ENCODE results near the gene CLPTM1. TPM values are rescaled to one million over a fixed set of nuclear protein-coding genes. Genes with fewer than 3 reads are reported as not detected.
A peak's percentile ranks its signal among the peaks of the same experiment; 100 is the strongest.

Gene CLPTM1
- total RNA-seq, 1 donor from 2014 or later = 38.3 TPM

DNA sequence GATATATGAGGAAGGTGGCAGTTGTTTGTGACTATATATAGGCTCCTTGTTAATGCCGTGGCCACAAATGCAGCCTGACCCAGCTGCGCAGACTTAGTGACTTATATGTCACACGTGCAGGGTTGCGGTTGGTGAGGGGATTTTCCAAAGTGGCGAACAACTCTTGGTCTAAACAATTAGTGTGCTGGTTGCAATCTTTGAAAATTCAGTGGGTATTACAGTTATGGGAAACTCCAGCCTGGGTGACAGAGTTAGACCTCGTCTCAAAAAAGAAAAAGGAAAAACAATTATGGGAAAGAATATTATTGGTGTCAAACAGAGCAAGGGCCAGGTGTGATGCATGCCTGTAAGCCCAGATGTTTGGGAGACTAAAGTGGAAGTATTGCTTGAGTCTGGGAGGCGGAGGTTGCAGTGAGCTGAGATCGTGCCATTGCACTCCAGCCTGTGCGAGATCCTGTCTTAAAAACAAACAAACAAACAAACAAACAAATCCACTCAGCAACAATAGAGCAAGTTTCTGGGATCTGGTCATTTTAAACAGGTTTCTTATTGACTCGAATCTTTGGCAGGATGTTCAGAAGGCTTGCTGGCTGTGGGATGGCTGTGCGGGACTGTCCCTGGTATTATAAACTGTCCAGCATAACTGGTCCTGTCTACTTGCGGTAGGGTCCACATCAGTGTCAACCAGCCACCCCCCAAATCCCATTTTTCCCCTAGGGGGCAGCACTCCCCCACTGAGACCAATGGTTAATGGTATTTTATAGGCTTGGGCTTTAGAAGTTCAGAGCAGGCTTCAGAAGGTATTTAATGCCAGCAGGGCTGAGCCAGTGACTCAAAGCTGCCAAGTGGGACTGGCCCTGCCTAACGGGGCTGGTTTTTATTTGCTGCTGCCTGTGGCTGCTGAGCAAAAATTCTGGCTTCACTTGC, 61.5 kb downstream of the CLPTM1 start:
- peak; percentile 79 for DNase-seq

DNA sequence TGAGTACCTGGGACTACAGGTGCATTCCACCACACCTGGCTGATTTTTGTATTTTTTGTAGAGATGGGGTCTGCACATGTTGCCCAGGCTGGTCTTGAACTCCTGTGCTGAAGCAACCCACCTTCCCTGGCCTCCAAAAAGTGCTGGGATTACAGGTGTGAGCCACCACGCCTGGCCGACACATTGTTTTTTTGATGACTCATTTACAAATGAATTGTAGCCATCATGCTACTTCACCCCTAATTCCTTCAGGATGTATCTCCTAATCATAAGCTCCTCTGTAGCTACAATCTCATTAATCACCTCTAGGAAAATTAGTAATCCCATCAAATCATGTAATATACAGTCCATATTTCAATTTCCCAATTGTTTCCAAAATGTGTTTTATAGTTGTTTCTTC, 64.0 kb downstream of the CLPTM1 start:
- no peak for DNase-seq

DNA sequence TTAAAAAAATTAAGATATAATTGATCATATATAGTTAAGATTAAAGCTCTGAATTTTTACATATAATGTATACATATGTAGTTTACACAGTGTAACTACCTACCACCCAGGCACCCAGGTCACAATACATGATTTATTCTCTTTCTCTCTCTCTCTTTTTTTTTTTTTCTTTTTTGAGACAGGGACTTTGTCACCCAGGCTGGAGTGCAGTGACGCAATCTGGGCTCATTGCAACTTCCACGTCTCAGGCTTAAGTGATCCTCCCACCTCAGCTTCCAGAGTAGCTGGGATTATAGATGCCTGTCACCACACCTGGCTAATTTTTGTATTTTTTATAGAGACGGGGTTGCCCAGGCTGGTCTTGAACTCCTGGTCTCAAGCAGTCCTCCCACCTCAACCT, 64.9 kb downstream of the CLPTM1 start:
- no peak for DNase-seq

DNA sequence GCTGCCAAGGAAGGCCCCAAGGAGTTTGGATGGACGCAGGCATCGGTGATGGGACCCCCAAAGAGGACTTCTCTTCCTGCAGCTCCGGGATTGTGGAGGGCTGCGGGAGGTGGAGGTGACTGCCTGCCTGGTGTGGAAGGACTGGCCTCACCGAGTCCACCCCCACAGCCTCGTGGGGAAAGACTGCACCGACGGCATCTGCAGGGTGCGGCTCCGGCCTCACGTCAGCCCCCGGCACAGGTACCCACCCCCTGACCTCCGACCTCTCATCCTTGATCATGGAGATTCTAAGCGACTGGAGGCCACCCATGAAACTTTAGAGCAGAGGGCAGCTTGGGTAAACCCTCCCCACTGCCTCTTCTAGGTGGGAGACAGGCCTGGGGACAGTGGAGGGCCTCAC, 66.8 kb downstream of the CLPTM1 start:
- no peak for DNase-seq

DNA sequence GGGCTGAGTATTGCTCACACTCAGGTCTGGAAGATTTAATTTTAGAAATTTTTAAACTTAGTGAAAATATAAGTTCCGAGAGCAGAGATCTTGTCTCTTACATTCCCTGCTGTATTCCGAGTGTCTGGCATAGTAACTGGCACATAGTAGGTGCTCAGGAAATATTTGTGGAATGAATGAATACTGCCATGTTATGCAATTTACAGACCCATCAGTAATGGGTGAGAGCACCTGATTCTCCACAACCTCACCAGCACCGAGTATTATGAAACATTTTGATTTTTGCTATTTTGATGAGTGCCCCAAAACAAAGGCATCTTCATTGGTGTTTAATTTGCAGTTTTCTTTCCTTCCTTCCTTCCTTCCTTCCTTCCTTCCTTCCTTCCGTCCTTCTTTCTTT, 67.9 kb downstream of the CLPTM1 start:
- DNase-seq = no peak

DNA sequence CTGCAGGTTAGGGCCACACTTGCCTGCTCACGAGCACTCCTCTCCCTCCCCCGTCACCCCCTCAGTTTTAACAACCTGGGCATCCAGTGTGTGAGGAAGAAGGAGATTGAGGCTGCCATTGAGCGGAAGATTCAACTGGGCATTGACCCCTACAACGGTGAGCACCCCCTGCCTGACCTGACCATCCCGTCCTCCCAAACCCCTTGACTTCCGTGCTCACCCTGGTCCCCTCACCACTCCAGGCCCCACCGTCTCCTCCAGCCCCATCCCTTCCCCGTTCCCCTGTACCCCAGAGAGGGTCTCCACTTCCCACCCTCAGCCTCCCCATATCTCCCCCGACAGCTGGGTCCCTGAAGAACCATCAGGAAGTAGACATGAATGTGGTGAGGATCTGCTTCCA, 70.1 kb downstream of the CLPTM1 start:
- DNase-seq = no peak

DNA sequence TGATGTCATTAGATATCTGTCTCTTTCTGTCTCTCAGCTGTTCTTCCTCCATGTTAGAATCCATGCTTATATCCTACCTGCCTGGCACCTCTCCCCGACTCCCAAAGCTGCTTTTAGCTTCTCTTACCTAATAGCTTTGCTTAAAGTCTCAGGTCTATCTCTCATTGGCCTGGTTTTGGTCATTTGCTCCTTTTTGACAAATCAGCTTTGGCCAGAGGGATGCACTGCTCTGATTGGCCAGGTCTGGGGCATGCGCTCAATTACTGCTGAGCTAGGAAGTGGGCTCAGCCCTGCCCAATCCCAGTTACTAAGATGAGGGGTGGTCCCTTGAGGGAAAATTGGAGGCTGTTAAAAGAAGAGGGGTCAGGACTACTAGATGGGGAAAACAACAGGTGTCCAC, 72.2 kb downstream of the CLPTM1 start:
- no peak for DNase-seq

DNA sequence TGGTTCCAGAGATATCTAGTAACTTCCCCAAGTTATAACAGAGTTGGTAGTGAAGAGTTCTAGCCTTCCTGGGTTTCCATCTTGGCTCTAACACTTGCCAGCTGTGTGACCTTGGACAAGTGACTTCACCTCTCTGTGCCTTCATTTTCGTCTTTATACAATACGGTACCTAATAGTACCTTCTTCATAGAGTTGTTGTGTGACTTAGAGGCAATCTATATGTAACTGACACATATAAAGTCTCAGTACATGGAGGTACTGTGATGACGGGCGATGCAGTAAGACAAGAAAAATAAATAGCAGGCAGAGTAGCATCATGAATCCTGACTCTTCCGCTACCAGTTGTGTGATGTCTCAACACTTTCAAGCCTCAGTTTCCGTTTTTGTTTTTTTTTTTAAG, 75.6 kb downstream of the CLPTM1 start:
- DNase-seq = no peak

DNA sequence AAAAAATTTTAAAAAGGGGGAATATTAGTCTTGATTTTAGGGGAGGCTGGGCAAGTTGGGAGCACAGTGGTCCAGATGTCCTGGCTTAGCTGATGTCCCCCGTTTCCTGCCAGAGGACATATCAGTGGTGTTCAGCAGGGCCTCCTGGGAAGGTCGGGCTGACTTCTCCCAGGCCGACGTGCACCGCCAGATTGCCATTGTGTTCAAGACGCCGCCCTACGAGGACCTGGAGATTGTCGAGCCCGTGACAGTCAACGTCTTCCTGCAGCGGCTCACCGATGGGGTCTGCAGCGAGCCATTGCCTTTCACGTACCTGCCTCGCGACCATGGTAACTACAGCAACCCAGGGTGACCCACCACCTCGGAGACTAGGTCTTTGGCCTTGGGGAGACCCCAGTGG, 77.2 kb downstream of the CLPTM1 start:
- DNase-seq = no peak

DNA sequence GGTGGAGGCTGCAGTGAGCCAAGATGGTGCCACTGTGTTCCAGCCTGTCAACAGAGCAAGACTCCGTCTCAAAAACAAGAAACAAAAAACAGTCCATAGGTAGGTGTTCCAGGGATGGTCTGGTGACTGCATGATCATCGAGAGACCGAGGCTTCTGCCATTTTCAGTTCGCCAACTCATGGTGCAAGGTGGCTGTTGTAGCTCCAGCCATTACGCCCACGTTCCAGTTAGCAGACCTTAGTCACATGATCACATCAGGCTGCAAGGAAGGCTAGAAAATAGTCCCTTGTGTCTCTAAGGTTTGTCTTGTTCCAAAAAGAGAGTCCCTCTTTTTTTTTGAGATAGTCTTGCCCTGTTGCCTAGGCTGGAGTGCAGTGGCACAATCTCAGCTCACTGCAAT, 80.6 kb downstream of the CLPTM1 start:
- DNase-seq = no peak

DNA sequence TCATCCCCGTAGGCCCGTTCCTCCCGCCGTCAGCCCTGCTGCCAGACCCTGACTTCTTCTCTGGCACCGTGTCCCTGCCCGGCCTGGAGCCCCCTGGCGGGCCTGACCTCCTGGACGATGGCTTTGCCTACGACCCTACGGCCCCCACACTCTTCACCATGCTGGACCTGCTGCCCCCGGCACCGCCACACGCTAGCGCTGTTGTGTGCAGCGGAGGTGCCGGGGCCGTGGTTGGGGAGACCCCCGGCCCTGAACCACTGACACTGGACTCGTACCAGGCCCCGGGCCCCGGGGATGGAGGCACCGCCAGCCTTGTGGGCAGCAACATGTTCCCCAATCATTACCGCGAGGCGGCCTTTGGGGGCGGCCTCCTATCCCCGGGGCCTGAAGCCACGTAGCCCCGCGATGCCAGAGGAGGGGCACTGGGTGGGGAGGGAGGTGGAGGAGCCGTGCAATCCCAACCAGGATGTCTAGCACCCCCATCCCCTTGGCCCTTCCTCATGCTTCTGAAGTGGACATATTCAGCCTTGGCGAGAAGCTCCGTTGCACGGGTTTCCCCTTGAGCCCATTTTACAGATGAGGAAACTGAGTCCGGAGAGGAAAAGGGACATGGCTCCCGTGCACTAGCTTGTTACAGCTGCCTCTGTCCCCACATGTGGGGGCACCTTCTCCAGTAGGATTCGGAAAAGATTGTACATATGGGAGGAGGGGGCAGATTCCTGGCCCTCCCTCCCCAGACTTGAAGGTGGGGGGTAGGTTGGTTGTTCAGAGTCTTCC, 82.4 kb downstream of the CLPTM1 start:
- DNase-seq = no peak

DNA sequence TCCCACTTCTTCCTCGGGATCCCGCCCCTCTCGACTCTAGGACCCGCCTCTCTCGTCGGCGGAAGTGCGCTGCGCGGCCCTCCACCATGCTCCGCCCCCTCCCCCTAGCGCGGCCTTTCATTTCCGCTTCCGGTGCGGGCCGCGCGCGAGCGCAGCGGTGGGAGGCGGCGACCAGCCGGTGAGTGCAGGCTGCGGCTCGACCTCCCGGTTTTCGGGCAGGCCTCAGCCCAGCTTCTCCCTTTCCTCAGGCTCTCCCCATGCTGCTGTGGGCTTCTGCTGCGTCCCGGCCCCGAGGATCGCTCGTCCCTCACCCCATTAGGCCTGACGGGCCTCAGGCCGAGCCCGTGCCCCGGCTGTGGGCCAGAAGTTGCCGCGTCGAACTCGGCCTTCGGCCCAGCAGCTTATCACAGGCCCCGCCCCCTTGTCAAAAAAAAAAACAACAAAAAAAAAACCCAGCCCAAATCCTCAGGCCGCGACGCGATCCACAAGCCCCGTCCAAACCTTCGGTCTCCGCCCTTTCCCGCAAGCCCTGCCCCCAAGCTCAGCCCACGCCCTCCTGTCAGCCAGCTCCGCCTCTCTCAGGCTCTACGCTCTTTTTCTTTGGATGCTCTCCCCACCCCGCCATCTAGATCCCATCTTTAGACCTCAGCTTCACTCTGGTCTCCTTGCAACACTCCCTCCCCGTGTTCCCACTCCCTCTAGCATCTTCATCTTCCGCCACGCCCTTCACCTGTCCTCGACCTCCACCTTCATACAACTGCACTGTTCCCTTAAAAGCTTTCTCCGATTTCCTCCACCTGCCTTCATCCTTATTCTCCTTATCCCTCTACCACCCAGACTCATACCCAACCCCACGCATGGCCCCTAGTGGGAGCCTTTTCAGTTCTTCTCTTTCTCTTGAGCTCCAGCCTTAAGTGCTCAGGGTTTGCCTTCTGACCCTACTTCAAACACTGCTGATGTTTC, 84.0 kb downstream of the CLPTM1 start, which contains the start of gene CLASRP:
CLASRP (plus strand) TSS at position 115 of the 963 bp plus-strand sequence. CDS start 1,168 bp downstream, outside the sequence.
- peak; percentile 96 for DNase-seq

DNA sequence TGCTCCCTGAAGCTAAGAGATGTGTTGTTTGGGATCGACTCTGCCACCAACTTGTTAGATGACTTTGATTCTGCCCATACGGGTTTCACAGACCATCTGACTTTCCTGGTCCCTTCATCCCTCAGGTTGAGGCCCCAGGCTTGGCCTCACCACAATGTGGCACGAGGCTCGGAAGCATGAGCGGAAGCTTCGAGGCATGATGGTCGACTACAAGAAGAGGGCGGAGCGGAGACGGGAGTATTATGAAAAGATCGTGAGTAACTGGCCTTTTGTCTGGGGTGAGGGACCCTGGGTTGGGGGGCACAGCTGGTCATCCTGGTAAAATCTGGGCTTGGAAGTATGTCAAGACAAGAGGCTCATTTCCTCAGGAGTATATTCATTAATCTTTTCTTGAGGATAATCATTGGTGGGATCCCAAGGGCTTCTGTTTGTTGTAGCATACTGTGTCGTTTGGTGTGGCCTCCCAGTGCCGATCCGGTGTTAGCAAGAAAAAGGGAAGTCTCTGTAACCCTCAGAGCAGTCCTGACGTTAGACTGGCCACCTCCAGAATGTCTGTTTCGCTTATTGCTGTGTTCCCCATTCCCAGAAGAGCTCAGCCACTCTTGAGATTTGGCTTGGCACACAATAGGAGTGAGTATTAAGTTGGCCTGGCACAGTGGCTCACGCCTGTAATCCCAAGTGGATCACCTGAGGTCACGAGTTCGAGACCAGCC, 85.0 kb downstream of the CLPTM1 start:
- no peak for DNase-seq

DNA sequence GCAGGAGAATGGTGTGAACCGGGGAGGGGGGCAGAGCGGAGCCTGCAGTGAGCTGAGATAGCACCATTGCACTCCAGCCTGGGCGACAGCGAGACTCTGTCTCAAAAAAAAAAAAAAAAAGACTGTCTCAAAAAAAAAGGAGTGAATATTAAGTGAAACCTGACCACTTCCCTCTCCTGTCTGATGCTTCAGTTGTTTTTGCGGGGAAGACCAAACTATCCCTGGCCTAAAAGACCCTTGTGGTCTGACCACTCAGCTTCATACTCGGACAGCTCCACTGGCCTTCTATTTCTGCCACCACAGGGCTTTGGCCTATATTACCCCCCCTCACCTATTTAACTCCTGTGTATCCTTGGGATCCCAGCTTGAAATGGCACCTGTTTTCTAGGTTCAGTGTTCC, 85.9 kb downstream of the CLPTM1 start:
- no peak for DNase-seq

Other genes with a start within 250 kb of the CLPTM1 start
- gene BCL3, start 206.7 kb upstream of the CLPTM1 start, total RNA-seq = 8.4 TPM
- 2.8 TPM for gene CBLC, start 177.5 kb upstream of the CLPTM1 start, total RNA-seq
- 188 TPM for gene BCAM, start 146.3 kb upstream of the CLPTM1 start, total RNA-seq
- gene NECTIN2, start 109.1 kb upstream of the CLPTM1 start, total RNA-seq = 42.0 TPM
- gene TOMM40, start 64.1 kb upstream of the CLPTM1 start, total RNA-seq = 44.1 TPM
- 59.9 TPM for gene APOE, start 49.6 kb upstream of the CLPTM1 start, total RNA-seq
- 11.6 TPM for gene APOC1, start 40.8 kb upstream of the CLPTM1 start, total RNA-seq
- not detected for gene APOC4, start 13.1 kb upstream of the CLPTM1 start, total RNA-seq
- gene APOC2, start 9.3 kb upstream of the CLPTM1 start, total RNA-seq = not detected
- 9.5 TPM for gene RELB, start 46.1 kb downstream of the CLPTM1 start, total RNA-seq
- gene CLASRP, start 83.7 kb downstream of the CLPTM1 start, total RNA-seq = 24.7 TPM
- not detected for gene ZNF296, start 121.1 kb downstream of the CLPTM1 start, total RNA-seq
- gene GEMIN7, start 123.9 kb downstream of the CLPTM1 start, total RNA-seq = 12.5 TPM
- gene PPP1R37, start 137.8 kb downstream of the CLPTM1 start, total RNA-seq = 27.7 TPM
- gene NKPD1, start 205.6 kb downstream of the CLPTM1 start, total RNA-seq = 1.2 TPM
- 8.1 TPM for gene TRAPPC6A, start 222.9 kb downstream of the CLPTM1 start, total RNA-seq
- 10.4 TPM for gene BLOC1S3, start 223.4 kb downstream of the CLPTM1 start, total RNA-seq